Measurements from ENCODE around the gene KLHL10. TPM values are rescaled to one million over a fixed set of nuclear protein-coding genes. Genes with fewer than 3 reads are reported as not detected.
A peak's percentile ranks its signal among the peaks of the same experiment; 100 is the strongest.

Gene KLHL10
- total and polyA plus RNA-seq, 2 of the 13 experiments (the other 11 are each of a cell fraction or from before 2014, with no cell fraction given) = 0.04 to 0.08 TPM

DNA sequence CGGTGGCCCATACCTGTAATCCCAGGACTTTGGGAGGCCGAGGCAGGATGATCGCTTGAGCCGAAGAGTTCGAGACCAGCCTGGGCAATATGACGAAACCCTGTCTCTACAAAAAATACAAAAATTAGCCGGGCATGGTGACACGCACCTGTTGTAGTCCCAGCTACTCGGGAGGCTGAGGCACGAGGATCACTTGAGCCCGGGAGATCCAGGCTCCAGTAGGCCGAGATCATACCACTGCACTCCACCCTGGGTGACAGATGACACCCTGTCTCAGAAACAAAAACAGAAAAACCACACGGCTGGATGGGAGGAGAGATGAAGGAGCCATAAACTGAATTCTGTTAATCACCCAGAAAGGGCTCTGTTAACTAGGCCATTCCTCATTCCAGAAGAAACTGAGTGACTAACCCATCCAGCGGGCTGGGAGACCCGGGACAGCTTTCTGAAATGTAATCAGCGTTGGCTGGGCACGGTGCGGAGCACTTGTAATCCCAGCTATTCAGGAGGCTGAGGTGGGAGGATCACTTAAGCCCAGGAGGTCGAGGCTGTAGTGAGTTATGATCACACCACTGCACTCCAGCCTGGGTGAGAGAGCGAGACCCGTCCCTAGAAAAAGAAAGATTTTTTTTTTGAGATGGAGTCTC is 952 bp upstream of the KLHL10 start (continued):
- TF ChIP-seq ZNF646 (CRISPR knock-in tag; IDR thresholded peaks at IDR 0.05) (0 out of 2 replicates have a peak, but pooled peaks have one; percentile 42), MEIS1 (CRISPR knock-in tag; IDR thresholded peaks at IDR 0.05; ENCODE audit: borderline replicate concordance) (no peak; the same call in 1 of the 2 replicates), ISL2 (CRISPR knock-in tag; IDR thresholded peaks at IDR 0.05) (peak; percentile 43; the same call in 1 of the 2 replicates), SSRP1 (CRISPR knock-in tag; IDR thresholded peaks at IDR 0.05) (no peak), BRD4 (CRISPR knock-in tag; IDR thresholded peaks at IDR 0.05) (peak; percentile 21; the same call in 1 of the 2 replicates), ZNF768 (CRISPR knock-in tag; IDR thresholded peaks at IDR 0.05) (no peak), CEBPG (CRISPR knock-in tag; IDR thresholded peaks at IDR 0.05) (peak; percentile 51; the same call in 1 of the 2 replicates), ZSCAN29 (CRISPR knock-in tag; conservative IDR thresholded peaks at IDR 0.05) (no peak), ETV6 (CRISPR knock-in tag; conservative IDR thresholded peaks at IDR 0.05) (no peak), ZNF232 (CRISPR knock-in tag; IDR thresholded peaks at IDR 0.05; ENCODE audit: borderline replicate concordance) (0 out of 2 replicates have a peak, but pooled peaks have one; percentile 35), SALL2 (CRISPR knock-in tag; IDR thresholded peaks at IDR 0.05) (peak; percentile 61; the same call in 1 of the 2 replicates), HES4 (CRISPR knock-in tag; IDR thresholded peaks at IDR 0.05; ENCODE audit: borderline replicate concordance) (0 out of 2 replicates have a peak, but pooled peaks have one; percentile 36), SNAPC4 (CRISPR knock-in tag; IDR thresholded peaks at IDR 0.05) (0 out of 2 replicates have a peak, but pooled peaks have one; percentile 14)
